ENCODE data around the gene MTMR12. TPM values are rescaled to one million over a fixed set of nuclear protein-coding genes. Genes with fewer than 3 reads are reported as not detected.
A peak's percentile ranks its signal among the peaks of the same experiment; 100 is the strongest.

The MTMR12 gene
- total and polyA plus RNA-seq, 2 of the 13 experiments (the other 11 are each of a cell fraction or from before 2014, with no cell fraction given) = 23.4 to 36.6 TPM

DNA sequence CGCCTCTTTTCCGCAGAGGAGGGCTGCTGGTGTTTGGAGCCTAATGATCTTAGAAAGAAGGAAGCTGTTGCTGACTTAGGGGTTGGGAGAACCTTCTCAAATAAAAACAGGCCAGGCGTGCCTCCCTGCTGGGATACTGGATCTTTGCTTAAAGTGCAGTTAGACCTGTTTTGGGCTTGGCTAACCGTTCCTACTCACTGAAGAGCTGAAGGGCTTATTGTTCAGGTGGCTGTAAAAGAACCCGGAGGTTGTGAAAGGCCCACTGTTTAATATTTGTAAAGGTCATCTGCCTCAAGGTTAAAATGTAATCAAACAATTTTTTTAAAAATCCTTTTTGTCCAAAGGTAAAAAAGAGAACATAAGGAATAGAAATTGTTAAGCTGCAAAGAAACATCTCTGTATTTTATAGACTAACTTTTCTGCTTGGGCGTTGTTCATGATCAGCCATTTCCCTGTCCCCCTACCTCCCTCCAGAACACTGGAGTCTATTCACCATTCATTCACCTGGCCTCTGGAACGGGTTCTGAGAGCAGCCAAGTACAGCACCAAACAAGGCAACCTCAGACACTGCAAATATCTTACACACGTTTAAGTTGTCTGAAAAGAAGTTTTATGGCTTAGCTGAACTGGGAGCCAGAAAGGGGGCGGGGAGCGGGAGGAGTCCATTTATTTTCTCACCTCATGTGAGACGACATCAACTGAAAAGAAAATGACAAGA is 18.6 kb upstream of the MTMR12 start (continued):
- TF ChIP-seq ZNF326 (CRISPR knock-in tag; IDR thresholded peaks at IDR 0.05; ENCODE audit: borderline replicate concordance) = no peak
- no peak; the same call in 1 of the 2 replicates for TF ChIP-seq SSRP1 (CRISPR knock-in tag; IDR thresholded peaks at IDR 0.05)
- TF ChIP-seq, protein P1, sequence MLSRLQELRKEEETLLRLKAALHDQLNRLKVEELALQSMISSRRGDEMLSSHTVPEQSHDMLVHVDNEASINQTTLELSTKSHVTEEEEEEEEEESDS (CRISPR knock-in tag; IDR thresholded peaks at IDR 0.05; ENCODE audit: borderline replicate concordance) = no peak
- 0 out of 2 replicates have a peak, but pooled peaks have one; percentile 17 for TF ChIP-seq NCOA1 (CRISPR knock-in tag; IDR thresholded peaks at IDR 0.05)
- TF ChIP-seq, protein P2, sequence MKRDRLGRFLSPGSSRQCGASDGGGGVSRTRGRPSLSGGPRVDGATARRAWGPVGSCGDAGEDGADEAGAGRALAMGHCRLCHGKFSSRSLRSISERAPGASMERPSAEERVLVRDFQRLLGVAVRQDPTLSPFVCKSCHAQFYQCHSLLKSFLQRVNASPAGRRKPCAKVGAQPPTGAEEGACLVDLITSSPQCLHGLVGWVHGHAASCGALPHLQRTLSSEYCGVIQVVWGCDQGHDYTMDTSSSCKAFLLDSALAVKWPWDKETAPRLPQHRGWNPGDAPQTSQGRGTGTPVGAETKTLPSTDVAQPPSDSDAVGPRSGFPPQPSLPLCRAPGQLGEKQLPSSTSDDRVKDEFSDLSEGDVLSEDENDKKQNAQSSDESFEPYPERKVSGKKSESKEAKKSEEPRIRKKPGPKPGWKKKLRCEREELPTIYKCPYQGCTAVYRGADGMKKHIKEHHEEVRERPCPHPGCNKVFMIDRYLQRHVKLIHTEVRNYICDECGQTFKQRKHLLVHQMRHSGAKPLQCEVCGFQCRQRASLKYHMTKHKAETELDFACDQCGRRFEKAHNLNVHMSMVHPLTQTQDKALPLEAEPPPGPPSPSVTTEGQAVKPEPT (CRISPR knock-in tag; IDR thresholded peaks at IDR 0.05; ENCODE audit: low read depth) = no peak
- TF ChIP-seq, protein P3, sequence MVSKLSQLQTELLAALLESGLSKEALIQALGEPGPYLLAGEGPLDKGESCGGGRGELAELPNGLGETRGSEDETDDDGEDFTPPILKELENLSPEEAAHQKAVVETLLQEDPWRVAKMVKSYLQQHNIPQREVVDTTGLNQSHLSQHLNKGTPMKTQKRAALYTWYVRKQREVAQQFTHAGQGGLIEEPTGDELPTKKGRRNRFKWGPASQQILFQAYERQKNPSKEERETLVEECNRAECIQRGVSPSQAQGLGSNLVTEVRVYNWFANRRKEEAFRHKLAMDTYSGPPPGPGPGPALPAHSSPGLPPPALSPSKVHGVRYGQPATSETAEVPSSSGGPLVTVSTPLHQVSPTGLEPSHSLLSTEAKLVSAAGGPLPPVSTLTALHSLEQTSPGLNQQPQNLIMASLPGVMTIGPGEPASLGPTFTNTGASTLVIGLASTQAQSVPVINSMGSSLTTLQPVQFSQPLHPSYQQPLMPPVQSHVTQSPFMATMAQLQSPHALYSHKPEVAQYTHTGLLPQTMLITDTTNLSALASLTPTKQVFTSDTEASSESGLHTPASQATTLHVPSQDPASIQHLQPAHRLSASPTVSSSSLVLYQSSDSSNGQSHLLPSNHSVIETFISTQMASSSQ (IDR thresholded peaks at IDR 0.05; ENCODE audit: low read depth) = peak; percentile 41
- TF ChIP-seq, protein P3 (CRISPR knock-in tag; IDR thresholded peaks at IDR 0.05; ENCODE audit: borderline replicate concordance) = peak; percentile 60; the same call in 1 of the 2 replicates
- TF ChIP-seq KLF16 (CRISPR knock-in tag; IDR thresholded peaks at IDR 0.05) = peak in 1 of 2 experiments; percentile 21; a peak in 1 of 4 replicates
- TF ChIP-seq ZNF264 (CRISPR knock-in tag; IDR thresholded peaks at IDR 0.05) = peak; percentile 71; the same call in 1 of the 2 replicates
- no peak for TF ChIP-seq SOX13 (IDR thresholded peaks at IDR 0.05)
- peak in 1 of 2 experiments; percentile 51; a peak in 1 of 4 replicates for TF ChIP-seq SOX13 (CRISPR knock-in tag; conservative IDR thresholded peaks at IDR 0.05 in 1 of 2, IDR thresholded peaks at IDR 0.05 in 1 of 2)
- TF ChIP-seq, protein P4, sequence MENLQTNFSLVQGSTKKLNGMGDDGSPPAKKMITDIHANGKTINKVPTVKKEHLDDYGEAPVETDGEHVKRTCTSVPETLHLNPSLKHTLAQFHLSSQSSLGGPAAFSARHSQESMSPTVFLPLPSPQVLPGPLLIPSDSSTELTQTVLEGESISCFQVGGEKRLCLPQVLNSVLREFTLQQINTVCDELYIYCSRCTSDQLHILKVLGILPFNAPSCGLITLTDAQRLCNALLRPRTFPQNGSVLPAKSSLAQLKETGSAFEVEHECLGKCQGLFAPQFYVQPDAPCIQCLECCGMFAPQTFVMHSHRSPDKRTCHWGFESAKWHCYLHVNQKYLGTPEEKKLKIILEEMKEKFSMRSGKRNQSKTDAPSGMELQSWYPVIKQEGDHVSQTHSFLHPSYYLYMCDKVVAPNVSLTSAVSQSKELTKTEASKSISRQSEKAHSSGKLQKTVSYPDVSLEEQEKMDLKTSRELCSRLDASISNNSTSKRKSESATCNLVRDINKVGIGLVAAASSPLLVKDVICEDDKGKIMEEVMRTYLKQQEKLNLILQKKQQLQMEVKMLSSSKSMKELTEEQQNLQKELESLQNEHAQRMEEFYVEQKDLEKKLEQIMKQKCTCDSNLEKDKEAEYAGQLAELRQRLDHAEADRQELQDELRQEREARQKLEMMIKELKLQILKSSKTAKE (CRISPR knock-in tag; IDR thresholded peaks at IDR 0.05; ENCODE audit: borderline replicate concordance) = peak; percentile 18; the same call in 1 of the 2 replicates
- peak; percentile 34; the same call in 1 of the 2 replicates for TF ChIP-seq MED13 (CRISPR knock-in tag; IDR thresholded peaks at IDR 0.05)
- peak; percentile 62 for TF ChIP-seq POLR2G (IDR thresholded peaks at IDR 0.05; ENCODE audit: low read depth, low read length)
- TF ChIP-seq RBM39 (IDR thresholded peaks at IDR 0.05; ENCODE audit: low read depth, low read length, poor library complexity, severe bottlenecking) = no peak
- TF ChIP-seq, protein P5, sequence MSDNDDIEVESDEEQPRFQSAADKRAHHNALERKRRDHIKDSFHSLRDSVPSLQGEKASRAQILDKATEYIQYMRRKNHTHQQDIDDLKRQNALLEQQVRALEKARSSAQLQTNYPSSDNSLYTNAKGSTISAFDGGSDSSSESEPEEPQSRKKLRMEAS (IDR thresholded peaks at IDR 0.05) = peak; percentile 38; the same call in 1 of the 2 replicates
- peak; percentile 24; the same call in 1 of the 2 replicates for TF ChIP-seq FOSL2 (CRISPR knock-in tag; IDR thresholded peaks at IDR 0.05)
- TF ChIP-seq ZSCAN25 (CRISPR knock-in tag; IDR thresholded peaks at IDR 0.05) = no peak
- TF ChIP-seq NKX3-1 (CRISPR knock-in tag; IDR thresholded peaks at IDR 0.05) = peak; percentile 82
- TF ChIP-seq SP5 (CRISPR knock-in tag; IDR thresholded peaks at IDR 0.05; ENCODE audit: borderline replicate concordance, low read depth) = peak; percentile 52; the same call in 1 of the 2 replicates
- TF ChIP-seq HOXA3 (CRISPR knock-in tag; IDR thresholded peaks at IDR 0.05) = peak; percentile 38; the same call in 1 of the 2 replicates

Data from HepG2 (cell line).